DOHH2 (cell line): ENCODE data around the gene EIF6.

Experiments used
- CTCF ChIP-seq: fragments of 200-600 bp; sonication (generic); IDR thresholded peaks from one replicate; pipeline ENCODE4 v1.5.1; 2014; ENCODE audit warnings: antibody characterized with exemption, mild to moderate bottlenecking, low read depth, low read length; ENCODE audit not compliant: poor library complexity, severe bottlenecking
- EZH2phosphoT487 ChIP-seq: fragments of 200-600 bp; sonication (generic); IDR thresholded peaks from 2 replicates; pipeline ENCODE4 v1.6.1; 2017; ENCODE audit warnings: borderline replicate concordance, mild to moderate bottlenecking, antibody characterized with exemption, low read length, moderate library complexity, mixed read lengths

- TF ChIP-seq CTCF (no peak), EZH2phosphoT487 (no peak)
Observed at GRCh38 chr20:35295674-35296073, 11.1 kb upstream of the EIF6 start.
